Stimulated activated naive CD8-positive, alpha-beta T cell treated with anti-CD3 and anti-CD28 coated beads, Interleukin-15, amount 100 ng/mL, for 72 hours (primary cell): ENCODE results near the gene HSPB6.
"Not testable (repeated sequence)": the region's sequence is repeated elsewhere in the genome, so short reads cannot be mapped to it uniquely, and the experiment has no call there.

Experiments
- ATAC-seq: fragments of 150-1000 bp; cut with Tn5 transposase; 2 replicates; pipeline ENCODE4 v1.10.0; 2021; ENCODE audit warnings: mild to moderate bottlenecking, moderate library complexity
- DNase-seq, 2 donors: peaks; one replicate each; pipeline ENCODE4 v3.0.0; 2021 to 2022
- H3K27ac Mint-ChIP-seq, 2 donors: one replicate each; pipeline ENCODE4 v1.8.0; 2022; ENCODE audit warnings: mild to moderate bottlenecking in 2 of 2, mixed read lengths in 2 of 2, moderate library complexity in 2 of 2
- H3K27me3 Mint-ChIP-seq: one replicate; pipeline ENCODE4 v1.8.0; 2022; ENCODE audit warnings: mixed read lengths
- H3K4me1 Mint-ChIP-seq: one replicate; pipeline ENCODE4 v1.8.0; 2022; ENCODE audit warnings: mild to moderate bottlenecking, mixed read lengths
- H3K4me3 Mint-ChIP-seq, 2 donors: one replicate each; pipeline ENCODE4 v1.8.0; 2022; ENCODE audit warnings: mild to moderate bottlenecking in 2 of 2, mixed read lengths in 2 of 2, moderate library complexity in 1 of 2
- H3K9me3 Mint-ChIP-seq, 2 donors: one replicate each; pipeline ENCODE4 v1.8.0; 2022; ENCODE audit warnings: mixed read lengths in 2 of 2

Gene HSPB6

DNA sequence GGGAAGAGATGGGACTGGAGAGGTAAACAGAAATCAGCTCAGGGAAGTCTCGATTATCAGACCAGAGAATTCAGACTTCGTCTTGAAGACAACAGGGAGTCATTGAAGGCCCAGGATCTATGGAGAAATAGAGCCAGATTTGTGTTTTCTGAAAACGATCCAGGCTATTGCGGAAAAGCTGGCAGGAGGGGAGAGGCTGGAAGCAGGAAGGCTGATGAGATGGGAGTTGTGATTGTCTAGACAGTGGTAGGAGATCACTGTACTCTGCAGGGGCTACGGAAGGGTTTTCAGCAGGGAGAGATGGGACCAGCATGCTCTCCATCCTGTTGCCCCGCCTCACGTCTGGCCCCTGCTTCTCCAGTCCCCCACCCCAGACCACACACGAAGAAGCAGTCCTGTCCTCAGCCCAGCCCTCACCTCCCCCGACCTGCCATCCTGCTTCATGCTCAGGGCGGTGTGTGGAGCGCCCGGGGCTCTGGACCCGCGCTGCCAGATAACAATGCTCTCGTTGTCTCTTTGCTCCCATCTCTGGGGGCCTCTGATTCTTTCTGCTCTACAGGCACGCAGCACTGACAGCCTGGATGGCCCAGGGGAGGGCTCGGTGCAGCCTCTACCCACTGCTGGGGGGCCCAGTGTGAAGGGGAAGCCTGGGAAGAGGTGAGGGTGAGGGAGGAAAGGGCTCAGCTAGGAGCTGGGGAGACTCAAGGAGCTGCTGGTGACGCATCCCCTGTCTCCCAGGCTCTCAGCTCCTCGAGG is 20.4 kb upstream of the HSPB6 start:
- H3K4me3 Mint-ChIP-seq, result peak overlapping the region in 1 of 2 donors; percentile 18
- peaks cover 23% of the 10 kb centered on the region for H3K4me1 Mint-ChIP-seq
- ATAC-seq, result no peak
- no peaks in the 10 kb centered on the region for H3K27me3 Mint-ChIP-seq
- peak overlapping the region in 1 of 2 donors; percentile 36 for H3K27ac Mint-ChIP-seq
- H3K9me3 Mint-ChIP-seq, result no peaks in the 10 kb centered on the region
- no peak for DNase-seq

DNA sequence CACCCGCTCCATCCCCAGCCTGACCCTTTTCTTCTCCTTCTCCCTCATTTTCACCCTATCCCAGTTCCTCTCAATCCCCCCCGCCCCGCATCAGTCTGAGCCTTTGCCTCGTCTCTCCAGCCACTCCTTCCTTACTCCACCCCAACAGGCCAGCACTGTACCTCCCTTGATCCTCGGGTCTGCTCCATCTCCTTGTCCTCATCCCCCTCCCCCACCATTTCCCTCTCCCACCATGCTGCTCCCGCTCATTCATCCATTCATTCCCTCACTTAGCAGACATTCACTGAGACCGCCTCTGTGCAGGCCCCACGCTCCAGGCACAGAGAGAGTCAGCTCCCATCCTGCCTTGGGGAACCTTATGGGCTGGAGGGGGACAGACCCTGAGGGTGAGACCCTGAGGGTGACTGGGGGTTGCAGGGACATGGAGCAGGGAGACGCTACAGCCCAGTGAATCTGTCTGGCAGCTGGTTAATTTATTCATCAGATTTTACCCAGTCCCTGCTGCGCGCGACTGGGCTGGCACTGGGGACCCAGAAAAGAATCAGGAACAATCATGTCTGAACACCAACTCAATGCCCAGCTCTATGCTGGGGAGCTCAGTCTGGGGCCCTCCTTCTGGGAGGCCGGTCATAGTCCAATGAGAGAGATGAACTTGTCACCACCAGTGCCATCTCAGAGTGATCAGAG is 19.4 kb upstream of the HSPB6 start:
- Mint-ChIP-seq H3K9me3 (no peaks in the 10 kb centered on the region), H3K27me3 (no peaks in the 10 kb centered on the region), H3K4me3 (peak overlapping the region; percentile 85), H3K4me1 (peaks cover 23% of the 10 kb centered on the region), H3K27ac (peak overlapping the region; percentile 19 to 78)
- DNase-seq (no peak), ATAC-seq (no peak)

DNA sequence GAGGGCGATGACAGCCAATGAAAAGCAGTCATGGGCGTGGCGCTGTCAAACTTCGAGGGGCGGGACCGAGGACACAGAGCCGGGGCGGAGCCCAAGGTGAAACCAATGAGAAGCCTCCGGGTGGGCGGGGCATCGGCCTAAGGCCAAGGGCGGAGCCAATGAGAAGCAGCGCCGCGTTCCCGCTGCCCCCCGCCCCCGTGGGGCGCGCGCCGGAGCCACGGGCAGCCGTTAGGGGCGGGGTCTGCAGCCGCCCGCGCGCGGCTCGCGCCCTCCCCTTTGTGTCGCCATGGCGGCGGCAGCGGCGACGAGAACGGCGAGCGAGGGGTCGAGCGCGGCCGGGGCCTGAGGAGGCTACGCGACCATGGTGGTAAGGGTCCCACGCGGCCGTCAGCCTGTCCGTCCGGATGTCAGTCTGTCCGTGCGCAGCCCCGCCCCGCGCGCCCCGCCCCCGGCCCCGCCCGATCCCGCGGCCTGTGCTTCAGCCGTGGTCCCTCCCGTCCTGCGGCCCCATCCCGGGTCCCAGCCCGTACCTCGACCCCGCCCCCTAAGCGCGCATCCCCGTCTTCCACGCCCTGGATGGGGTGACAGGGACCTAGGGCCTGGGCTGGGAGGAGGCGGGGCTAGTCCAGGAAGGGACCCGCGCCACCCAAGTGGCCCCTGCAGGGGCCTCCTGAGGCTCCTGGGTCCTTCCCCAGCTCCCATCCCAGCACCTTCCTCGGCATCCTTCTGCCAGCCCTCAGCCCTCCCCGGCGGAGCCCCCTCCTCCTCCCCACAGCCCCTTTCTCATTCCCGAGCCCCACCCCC is 18.7 kb upstream of the HSPB6 start, which contains the start of gene ARHGAP33:
Gene ARHGAP33, plus strand, starts transcription at position 267 of the 804 bp plus-strand sequence. Its CDS starts 95 bp downstream, at position 362.
- Mint-ChIP-seq H3K9me3 (no peaks in the 10 kb centered on the region), H3K27ac (peak within 1 kb of the TSS; percentile 19 to 78), H3K4me3 (peak within 1 kb of the TSS; percentile 85), H3K4me1 (peaks cover 23% of the 10 kb centered on the region), H3K27me3 (no peaks in the 10 kb centered on the region)
- peak; percentile 96 for ATAC-seq
- DNase-seq, result peak; percentile 98 to 99

DNA sequence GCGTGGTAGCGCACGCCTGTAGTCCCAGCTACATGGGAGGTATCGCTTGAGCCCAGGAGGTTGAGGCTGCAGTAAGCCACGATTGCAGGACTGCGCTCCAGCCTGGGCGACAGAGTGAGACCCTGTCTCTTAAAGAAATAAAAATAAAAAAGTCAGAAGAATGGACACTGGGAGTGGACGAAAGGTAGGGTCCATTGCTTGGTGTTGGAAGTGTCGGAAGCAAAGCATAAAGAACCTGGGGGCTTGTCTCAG is 18.1 kb upstream of the HSPB6 start:
- Mint-ChIP-seq H3K27me3 (no peaks in the 10 kb centered on the region), H3K9me3 (no peaks in the 10 kb centered on the region), H3K4me3 (peak overlapping the region; percentile 85), H3K27ac (no peak overlapping the region), H3K4me1 (peaks cover 23% of the 10 kb centered on the region)
- DNase-seq, result no peak
- ATAC-seq, result peak; percentile 7

DNA sequence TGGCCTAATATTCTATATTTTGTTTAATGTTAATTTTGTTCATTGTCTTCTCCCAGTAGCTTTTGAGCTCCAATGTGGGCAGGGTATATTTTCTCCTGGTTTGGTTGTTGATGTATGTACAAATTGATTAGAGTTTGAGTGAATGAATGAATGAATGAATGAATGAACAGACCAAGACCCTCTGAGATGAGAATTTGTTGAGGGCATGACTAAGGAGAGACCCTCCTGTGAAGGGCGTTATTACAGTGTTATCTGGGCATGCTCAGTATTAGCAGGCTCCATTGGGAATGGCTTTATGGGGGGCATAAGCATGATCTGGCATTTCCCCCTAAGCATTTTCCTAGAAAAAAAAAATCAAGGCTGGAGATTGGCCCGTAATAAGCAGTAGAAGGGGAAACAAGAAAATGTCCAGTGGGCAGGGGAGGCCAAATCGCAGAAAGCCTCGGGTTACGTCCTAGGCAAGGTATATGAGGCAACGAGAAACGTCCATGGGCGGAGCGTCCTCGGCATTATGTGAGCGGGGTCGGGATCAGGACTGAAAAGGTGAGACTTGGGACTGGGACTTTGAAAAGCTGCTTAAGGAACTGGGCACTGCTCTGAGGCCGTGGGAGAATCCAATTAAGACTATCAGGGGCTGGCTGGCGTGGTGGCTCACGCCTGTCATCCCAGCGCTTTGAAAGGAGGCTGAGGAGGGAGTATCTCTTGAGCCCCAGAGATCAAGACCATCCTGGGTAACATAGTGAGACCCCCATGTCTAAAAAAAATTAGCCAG is 17.6 kb upstream of the HSPB6 start:
- Mint-ChIP-seq H3K27ac (no peak overlapping the region), H3K4me3 (peak overlapping the region; percentile 85), H3K9me3 (no peaks in the 10 kb centered on the region), H3K4me1 (peaks cover 23% of the 10 kb centered on the region), H3K27me3 (no peaks in the 10 kb centered on the region)
- no peak for ATAC-seq
- no peak for DNase-seq

DNA sequence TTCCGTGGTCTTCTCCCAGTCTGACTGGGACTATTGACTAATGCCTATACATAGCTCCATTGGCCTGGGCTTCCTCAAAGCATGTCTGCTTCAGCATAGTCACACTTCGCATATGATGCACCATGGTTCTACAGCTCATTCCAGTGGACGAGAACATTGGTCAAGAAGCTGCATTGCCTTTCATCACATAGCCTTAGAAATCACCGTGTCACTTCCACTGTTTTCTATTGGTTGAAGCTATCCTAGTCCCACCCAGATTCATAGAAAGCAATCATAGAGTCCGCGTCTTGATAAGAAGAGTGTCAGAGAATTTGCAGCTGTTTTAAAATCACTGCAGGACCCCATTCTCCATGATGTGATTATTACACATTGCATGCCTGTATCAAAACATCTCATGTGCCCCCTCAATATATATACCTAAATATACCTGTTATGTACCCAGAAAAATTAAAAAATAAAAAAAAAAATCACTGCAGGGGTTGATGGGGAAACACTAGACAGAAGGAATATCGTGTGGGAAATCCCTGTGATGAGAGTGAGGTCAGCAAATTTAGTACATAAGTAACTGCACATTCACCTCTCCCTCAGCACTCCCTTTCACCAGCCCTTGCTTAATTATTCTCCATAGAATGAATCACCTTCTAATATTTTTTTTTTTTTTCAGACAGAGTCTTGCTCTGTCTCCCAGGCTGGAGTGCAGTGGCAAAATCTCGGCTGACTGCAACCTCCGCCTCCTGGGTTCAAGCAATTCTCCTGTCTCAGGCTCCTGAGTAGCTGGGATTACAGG is 16.4 kb upstream of the HSPB6 start:
- H3K9me3 Mint-ChIP-seq, result no peaks in the 10 kb centered on the region
- H3K27me3 Mint-ChIP-seq, result no peaks in the 10 kb centered on the region
- H3K4me3 Mint-ChIP-seq, result no peak overlapping the region
- no peak for DNase-seq
- peaks cover 26% of the 10 kb centered on the region for H3K4me1 Mint-ChIP-seq
- no peak for ATAC-seq
- H3K27ac Mint-ChIP-seq, result no peak overlapping the region

DNA sequence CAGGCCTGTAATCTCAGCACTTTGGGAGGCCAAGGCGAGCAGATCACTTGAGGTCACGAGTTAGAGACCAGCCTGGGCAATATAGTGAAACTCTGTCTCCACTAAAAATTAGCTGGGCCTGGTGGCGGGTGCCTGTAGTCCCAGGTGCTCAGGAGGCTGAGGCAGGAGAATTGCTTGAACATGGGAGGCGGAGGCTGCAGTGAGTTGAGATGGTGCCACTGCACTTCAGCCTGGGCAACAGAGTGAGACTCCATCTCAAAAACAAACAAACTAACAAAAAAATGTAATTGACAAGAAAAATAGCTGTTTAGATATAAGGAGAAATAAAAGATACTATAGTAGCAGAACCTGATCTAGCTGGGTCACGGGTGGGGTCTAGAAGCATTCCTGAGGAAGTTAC is 15.5 kb upstream of the HSPB6 start:
- DNase-seq, H3K27ac Mint-ChIP-seq, H3K4me3 Mint-ChIP-seq, ATAC-seq, H3K27me3 Mint-ChIP-seq, H3K9me3 Mint-ChIP-seq: not testable (repeated sequence)
- H3K4me1 Mint-ChIP-seq, result peaks cover 30% of the 10 kb centered on the region

DNA sequence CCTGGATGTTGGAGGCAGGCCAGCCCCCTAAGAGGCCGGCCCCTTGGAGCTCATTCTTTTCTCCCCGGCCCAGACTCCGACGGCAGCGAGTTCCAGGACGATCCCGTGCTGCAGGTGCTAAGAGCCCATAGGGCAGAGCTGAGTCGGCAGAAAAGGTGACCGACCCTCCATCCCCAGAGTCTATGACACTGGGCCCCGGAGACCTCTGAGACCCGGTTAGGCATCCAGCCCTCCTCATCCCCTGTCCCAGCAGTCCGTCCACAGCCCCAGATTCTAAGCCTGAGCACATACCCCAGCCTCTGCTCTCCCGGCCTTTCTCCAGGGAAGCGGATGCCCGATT is 11.2 kb upstream of the HSPB6 start:
- DNase-seq (no peak), ATAC-seq (no peak)
- Mint-ChIP-seq H3K4me1 (peaks cover 7% of the 10 kb centered on the region), H3K27ac (no peak overlapping the region), H3K4me3 (no peak overlapping the region), H3K27me3 (no peaks in the 10 kb centered on the region), H3K9me3 (no peaks in the 10 kb centered on the region)

DNA sequence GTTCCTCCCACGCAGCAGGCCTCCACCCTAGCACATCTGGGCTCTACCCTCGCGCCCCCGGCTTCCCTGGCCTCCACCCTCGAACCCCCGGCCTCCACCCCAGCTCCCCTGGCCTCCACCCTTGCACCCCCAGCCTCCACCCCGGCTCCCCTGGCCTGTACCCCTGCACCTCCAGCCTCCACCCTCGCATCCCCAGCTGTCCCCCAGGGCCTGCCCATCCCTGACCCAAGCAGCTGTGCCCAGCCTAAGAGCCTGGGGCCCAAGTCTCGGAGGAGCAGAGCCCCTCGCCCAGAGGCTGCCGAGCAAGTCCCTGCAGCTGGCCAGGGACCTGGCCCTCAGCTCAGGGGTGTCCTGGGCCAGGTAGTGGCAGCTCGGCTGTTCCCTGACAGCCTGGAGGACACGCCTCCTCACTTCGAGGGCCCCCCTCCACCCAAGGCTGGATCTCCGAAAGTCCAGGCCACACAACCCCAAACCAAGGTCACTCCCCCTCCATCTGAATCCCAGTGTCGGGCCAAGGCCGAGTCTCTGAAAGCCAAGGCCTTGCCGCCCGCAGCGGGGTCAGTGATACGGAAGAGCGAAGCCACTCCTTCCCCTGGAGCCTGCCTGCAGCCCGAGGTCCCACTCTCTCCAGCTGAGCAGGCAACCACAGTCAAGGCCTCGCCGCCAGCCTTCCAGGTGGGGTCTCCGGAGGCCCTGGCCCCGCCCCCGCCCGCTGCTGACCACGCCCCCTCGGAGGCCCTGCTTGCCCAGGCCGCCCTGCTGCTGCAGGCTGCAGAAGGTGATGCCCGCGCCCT is 10.7 kb upstream of the HSPB6 start:
- H3K4me3 Mint-ChIP-seq, result no peak overlapping the region
- no peaks in the 10 kb centered on the region for H3K27me3 Mint-ChIP-seq
- H3K4me1 Mint-ChIP-seq, result peaks cover 7% of the 10 kb centered on the region
- ATAC-seq (peak; percentile 71), DNase-seq (no peak)
- no peaks in the 10 kb centered on the region for H3K9me3 Mint-ChIP-seq
- H3K27ac Mint-ChIP-seq, result no peak overlapping the region

DNA sequence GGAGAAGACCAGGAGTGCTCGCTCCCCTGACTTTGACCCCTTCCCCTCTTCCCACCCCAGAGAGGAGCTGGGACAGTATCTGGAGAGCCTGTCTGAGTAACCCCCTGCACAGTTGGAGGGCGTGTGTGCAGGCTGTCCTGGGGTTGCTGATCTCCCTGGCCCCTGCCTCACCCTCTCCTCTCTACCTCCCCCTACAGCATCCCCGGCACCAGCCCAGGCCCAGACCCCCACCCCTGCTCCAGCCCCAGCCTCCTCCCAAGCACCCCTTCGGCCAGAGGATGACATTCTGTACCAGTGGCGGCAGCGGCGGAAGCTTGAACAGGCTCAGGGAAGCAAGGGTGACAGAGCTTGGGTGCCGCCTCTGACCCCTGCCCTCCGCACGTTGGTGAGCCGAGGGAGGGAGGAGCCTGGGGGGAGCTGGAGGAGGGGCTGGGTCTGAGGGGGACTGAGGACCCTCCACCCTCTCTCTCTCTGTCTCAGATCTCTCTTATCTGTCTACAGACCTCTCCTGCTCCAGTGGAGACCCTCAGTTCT is 9.8 kb upstream of the HSPB6 start:
- ATAC-seq (peak; percentile 55), DNase-seq (no peak)
- peak overlapping the region in 1 of 2 donors; percentile 19 for H3K27ac Mint-ChIP-seq
- no peak overlapping the region for H3K4me3 Mint-ChIP-seq
- H3K4me1 Mint-ChIP-seq, result peaks cover 7% of the 10 kb centered on the region
- H3K9me3 Mint-ChIP-seq, result no peaks in the 10 kb centered on the region
- H3K27me3 Mint-ChIP-seq, result no peaks in the 10 kb centered on the region

DNA sequence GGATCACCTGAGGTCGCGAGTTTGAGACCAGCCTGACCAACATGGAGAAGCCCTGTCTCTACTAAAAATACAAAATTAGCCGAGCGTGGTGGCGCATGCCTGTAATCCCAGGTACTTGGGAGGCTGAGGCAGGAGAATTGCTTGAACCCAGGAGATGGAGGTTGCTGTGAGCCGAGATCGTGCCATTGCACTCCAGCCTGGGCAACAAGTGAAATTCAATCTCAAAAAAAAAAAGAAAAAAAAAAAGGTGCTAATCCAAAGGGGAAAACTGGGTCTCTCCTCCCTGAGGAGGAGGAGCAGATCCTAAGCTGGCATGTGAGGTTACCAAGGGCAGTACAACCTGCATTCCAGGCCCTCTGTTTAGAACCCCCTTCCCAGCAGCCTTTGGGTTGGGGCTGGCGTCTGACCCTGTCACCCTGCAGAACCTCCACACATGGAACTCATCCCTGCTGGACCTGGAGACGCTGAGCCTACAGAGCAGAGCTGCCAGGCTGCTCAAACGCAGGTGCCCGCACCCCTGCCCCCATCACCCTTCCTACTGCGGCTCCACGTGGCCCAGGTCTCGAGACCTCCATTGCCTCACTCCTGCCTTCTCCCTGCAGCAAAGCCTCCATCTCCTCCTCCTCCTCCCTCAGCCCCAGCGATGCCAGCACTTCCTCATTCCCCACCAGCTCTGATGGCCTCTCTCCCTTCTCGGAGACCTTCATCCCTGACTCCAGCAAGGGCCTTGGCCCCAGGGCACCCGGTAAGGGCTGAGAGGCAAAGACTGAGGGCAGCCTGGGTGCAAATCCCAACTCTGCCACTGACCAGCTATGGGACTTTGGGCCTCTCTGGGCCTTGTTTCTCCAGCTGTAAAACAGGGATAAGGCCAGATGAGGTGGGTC is 7.8 kb upstream of the HSPB6 start:
- Mint-ChIP-seq H3K27ac (no peak overlapping the region), H3K27me3 (no peaks in the 10 kb centered on the region)

DNA sequence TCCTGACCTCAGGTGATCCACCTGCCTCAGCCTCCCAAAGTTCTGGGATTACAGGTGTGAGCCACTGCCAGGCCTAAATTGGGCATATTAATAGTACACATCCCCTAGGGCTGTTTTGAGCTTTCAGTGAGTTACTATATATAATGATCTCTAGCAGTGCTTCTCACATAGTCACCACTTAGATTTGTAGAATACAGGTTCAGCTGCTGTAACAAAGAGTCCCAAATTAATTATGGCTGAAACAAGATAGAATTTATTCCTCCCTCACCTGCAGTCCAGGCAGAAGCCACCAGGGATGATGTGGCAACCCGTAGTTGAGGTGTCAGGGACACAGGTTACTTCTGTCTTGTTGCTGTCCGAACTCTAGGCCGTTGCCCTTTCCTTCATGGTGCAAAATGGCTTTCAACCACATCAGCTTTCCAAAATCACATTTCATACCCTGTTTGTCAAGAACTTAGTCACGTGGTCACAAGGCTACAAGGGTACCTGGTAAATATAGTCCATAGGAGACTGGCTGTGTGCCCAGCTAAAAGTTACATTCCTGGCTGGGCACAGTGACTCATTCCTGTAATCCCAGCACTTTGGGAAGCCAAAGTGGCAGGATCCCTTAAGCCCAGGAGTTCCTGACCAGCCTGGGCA is 4.0 kb upstream of the HSPB6 start:
- H3K4me3 Mint-ChIP-seq, result no peak overlapping the region
- ATAC-seq, result no peak
- H3K27me3 Mint-ChIP-seq, result peaks cover 13% of the 10 kb centered on the region

More for the DNA sequence above, 7.8 kb upstream of the HSPB6 start:
- Mint-ChIP-seq H3K9me3 (no peaks in the 10 kb centered on the region), H3K4me1 (peaks cover 11% of the 10 kb centered on the region), H3K4me3 (no peak overlapping the region)
- ATAC-seq (no peak), DNase-seq (no peak)

DNA sequence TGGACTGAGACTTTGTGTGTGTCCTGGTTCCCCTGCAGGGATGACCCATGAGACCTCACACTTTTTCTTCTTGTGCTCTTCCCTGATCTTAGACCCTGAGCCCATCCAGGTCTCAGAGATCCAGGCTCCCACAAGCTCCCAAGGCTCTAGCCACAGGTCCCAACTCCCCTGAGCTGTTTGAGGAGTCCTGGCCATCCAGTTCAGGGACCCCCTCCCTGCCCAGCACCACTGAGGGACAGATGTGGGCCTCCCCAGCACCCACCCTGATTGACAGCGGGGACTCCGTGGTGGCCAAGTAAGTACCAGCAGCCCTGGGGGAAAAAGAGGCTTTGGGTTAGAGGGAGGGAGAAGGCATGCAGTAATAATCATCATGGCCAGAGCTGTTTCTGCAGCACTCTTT is 2.9 kb upstream of the HSPB6 start:
- Mint-ChIP-seq H3K9me3 (no peaks in the 10 kb centered on the region), H3K27ac (peak overlapping the region in 1 of 2 donors; percentile 80), H3K27me3 (peaks cover 13% of the 10 kb centered on the region), H3K4me1 (peaks cover 42% of the 10 kb centered on the region), H3K4me3 (peak overlapping the region; percentile 94 to 98)
- DNase-seq (no peak), ATAC-seq (no peak)

More for the DNA sequence above, 4.0 kb upstream of the HSPB6 start:
- peaks cover 32% of the 10 kb centered on the region for H3K4me1 Mint-ChIP-seq
- DNase-seq, result no peak
- H3K9me3 Mint-ChIP-seq, result no peaks in the 10 kb centered on the region
- H3K27ac Mint-ChIP-seq, result no peak overlapping the region
